GM19372 (cell line): Measurements from ENCODE around the gene BCAS3.

ENCODE experiments used
- ATAC-seq: cut with Tn5 transposase; IDR thresholded peaks from one replicate; pipeline ENCODE4 v1.9.1; 2021; ENCODE audit warnings: mild to moderate bottlenecking, low read depth, moderate library complexity; ENCODE audit not compliant: unreplicated experiment

The BCAS3 gene

DNA sequence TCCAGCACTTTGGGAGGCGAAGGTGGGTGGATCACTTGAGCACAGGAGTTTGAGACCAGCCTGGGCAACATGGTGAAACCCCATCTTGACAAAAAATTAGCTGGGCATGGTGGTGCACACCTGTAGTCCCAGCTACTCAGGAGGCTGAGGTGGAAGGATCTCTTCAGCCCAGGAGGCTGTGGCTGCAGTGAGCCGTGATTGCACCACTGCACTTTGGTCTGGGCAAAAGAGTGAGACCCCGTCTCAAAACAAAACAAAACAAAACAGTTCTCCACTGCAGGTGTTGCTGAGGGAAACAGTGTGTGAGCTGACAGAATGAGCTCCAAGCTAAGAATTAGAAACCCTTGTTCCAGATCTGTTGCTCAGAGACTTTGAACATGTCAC, 686.8 kb downstream of the BCAS3 start:
- no peak for ATAC-seq

DNA sequence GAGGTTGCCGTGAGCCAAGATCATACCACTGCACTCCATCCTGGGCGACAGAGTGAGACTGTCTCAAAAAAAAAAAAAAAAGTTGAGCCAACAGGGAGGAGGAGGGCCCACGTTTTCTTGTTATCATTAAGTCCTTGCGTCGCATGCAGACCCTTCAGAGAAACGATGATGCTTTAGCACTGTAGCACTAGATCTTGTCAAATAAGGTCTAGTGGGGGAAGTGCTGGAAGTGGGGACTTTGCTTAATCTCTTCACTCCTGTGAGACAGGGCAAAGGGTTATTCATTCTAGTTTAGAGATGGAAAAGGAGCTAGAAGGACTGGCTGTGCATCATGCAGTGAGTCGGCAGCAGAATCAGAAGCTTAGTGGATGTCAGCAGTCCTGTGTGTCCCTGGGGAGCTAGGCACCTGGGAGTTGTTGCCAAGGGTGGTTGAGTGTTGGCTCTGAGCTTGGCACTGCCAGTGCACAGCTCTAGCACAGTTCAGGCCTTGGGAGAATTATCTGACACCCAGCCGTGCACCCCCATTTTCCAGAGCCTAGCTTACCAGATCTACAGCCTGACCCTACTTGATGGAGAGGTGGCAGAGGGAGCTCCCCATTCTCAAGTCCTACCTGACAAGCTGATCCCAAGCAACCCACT, 688.5 kb downstream of the BCAS3 start:
- no peak for ATAC-seq

- no peak for ATAC-seq
These were observed 689.2 kb downstream of the BCAS3 start for GRCh38 chr17:61366715-61367413.

- ATAC-seq, result no peak
These were observed 690.6 kb downstream of the BCAS3 start for GRCh38 chr17:61368049-61368831.

DNA sequence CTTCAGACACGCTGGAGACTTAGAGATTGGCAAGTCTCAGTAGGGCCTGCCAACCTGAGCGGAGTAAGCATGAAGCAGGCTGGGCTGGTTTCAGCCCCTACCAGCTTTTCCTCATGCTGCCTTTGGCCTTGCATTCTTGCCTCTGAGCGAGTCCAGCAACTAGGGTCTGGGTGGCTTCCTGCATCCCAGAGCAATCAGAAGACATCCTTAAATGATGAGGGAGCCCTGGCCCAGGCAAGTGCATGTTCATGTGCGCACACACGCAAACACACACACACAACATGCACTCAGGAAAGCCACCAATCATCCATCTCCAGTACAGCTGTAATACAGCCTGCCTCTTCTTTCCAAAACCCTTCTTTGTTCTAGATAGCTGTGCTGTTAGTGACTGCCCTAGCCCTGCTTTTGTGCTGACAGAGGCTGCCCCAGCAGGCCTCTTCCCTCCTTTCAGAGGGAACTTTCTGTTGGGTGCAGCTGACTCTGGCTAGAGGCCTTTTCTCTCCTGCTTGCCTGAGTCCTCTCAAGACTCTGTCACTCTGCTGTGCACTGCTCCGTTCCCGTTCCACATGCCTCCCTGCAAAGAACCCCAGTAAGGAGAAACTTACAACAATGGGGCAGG, 691.3 kb downstream of the BCAS3 start:
- no peak for ATAC-seq

DNA sequence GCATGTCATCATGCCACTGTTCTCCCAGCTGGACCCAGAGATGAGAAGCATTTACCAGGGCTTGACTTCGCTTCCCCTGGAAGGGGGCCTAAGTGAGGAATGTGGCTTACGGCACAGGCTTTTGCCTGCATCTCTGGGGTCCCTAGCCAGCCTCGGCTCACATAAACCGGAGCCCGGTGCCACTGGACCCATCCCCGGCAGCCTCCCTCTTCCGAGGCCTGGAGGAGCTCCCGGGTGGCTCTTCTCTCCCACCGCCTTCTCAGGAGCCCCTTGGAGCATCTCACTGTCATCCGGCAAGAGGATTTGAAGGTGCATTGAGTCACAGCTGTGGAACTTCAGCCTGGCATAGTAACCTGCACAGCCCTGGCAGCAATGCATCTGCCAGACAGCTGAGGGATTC, 692.1 kb downstream of the BCAS3 start:
- ATAC-seq, result no peak

DNA sequence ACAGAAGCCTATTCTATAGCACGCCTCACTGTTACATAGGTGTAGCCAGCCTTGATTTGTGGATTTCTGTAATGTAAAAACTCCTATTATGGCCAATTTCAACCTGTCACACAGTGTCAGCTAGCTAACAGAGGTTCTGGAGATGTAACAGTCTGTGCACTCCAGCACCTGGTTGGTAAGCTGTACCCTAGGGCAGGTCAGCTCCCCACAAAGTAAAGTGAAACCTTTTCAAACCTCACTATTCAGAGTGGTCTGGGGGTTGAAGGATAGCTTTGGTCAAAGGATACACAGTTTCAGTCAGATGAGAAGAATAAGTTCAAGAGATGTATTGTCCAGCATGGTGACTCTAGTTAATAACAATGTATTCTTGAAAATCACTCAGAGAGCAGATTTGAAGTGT, 693.5 kb downstream of the BCAS3 start:
- no peak for ATAC-seq

- ATAC-seq, result no peak
These were observed 694.0 kb downstream of the BCAS3 start for GRCh38 chr17:61371606-61372005.

DNA sequence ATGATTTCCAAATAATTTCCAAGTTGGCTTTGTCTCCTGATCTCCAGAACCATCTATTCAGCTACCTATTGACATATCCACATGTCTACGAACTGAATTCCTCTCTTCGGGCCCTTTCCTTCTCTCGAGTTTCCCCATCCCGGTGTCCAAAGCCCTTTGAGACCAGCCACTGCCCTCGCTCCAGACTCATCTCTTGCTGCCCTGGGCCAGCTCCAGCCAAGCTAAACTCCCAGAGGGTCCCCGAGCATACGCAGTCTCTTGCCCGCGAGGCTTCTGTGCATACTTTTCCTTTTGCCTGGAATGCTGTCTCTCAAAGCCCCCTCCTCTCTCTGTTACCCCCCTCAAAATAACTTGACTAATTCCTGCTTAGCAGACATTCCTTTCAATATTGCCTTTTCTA, 694.8 kb downstream of the BCAS3 start:
- ATAC-seq, result no peak

DNA sequence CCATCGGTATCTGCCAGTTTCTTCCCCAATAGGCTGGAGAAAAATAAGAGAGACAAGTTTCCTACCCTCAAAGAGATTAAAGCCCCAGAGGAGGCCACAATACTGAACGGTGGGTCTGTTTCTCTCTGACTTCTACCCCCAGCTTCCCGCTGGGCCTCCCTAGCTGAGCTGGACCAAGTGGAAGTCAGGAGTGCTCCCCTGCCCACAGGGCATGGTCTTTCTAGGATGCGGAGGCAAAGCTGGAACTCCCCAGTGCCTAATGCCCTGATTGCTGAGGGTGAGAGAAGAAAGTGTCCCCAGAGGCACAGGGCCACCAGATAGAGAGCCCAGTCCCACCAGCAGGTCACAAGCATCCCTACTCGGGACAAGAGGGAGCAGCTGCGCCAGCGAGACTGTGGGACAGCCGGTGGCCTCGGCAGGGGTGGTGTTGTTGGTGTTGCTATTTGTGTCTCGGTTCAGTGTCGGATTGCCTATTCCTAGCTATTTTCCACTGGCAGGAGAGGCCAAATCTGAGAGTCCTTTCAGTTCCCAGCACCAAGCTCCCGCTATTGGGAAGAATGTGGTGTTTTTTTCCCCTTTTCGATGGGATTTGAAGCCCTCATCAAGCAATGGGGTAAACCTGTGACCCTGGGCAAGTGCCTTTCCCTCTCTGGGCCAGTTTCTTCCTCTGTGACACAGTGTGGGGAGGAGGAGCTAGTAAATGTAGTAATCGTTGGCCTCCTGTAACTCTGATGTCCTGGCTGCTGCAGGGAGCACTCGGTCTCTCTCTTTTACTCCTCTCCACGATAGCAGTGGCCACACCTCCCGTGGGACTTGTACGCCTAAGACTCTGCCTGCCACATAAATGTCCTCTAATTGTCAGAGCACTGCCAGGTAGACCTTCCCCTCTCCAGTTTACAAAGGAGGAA, 699.5 kb downstream of the BCAS3 start:
- ATAC-seq, result no peak

DNA sequence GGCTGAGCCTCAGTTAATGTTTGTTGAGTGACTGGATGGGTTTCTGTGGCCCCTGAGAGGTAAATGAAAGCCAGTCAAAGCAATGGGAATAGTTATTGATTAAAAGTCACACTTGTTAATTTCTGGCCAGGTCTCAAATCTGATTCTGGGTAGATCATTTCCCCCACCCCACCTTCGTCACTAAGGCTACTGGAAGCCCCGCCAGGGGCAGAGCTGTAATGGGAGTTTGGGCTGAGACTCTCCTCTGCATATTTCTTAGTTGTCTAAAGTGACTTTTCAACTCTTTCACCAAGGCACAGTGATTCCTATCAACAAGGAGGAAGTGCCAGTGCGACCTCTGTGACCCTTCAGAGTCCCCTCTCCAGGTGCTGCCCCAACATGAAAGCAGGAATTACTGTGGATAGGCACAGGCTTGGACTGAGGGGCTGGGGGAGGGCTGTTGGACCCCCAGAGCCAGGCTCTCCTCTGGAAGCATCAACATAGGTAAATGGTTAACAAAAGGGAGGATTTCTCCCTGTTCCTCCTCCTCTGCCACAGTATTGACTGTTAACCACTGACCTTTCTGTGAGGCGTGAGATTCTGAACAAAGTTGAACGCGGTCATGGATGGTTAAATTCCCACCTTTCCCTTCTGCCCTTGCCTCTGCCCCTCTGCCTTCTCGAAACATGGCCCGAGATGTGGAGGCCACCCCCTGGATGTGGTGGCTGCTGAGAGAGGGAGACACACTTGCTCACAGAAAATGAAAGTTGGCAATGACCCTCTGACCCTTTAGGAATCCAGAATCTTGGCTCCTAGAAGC, 701.2 kb downstream of the BCAS3 start:
- ATAC-seq, result no peak

- no peak for ATAC-seq
These were observed 702.0 kb downstream of the BCAS3 start for GRCh38 chr17:61379457-61380216.

DNA sequence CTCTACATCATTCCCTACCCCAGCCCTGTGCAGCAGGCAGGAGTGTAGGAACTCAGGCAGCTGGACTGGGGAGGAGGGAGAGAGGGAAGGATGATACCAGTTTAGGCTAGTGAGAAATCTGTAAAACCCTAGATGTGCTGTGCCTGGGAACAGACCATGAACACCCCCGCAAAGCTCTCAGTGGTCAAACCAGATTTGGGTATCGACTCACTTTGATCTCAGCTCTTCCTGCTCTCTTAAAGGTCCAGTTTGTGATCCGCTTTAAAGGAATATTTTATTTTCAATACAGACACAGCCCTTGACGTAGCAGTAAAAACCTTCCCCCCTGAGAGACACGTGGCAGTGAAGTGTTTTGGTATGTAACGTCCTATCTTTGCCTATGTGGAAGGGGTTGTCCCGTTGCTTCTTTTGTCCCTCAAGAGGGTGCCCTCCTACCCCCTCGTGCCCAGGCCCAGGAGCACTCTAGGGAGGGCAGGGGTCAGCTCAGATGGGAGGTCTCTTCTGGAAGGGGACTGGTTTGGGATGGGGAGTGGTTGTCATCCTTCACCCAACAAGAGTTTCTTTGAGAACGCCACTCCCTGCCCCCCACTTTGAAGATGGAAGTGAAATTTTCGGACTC, 702.7 kb downstream of the BCAS3 start:
- ATAC-seq, result no peak

GRCh38 chr17:61380836-61381525, 703.3 kb downstream of the BCAS3 start:
- no peak for ATAC-seq

DNA sequence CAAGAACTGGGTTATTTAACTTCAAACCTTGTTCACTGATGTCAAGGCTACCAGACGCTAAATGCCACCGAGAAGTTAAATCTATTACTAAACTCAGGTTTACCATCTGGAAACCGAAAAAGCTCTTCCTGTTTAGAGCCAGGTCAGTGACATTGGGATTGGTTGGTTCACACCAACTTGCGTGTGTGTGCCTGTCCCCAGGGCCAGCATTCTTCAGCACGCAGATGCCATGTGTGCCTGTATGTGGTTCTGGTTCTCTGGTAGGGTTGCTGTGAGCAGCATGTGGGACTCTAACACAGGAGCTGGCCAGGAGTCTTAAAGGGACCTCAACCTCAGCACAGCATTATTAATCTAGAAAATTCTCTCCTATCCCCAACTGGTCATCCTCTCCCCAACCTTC, 703.9 kb downstream of the BCAS3 start:
- ATAC-seq, result no peak

DNA sequence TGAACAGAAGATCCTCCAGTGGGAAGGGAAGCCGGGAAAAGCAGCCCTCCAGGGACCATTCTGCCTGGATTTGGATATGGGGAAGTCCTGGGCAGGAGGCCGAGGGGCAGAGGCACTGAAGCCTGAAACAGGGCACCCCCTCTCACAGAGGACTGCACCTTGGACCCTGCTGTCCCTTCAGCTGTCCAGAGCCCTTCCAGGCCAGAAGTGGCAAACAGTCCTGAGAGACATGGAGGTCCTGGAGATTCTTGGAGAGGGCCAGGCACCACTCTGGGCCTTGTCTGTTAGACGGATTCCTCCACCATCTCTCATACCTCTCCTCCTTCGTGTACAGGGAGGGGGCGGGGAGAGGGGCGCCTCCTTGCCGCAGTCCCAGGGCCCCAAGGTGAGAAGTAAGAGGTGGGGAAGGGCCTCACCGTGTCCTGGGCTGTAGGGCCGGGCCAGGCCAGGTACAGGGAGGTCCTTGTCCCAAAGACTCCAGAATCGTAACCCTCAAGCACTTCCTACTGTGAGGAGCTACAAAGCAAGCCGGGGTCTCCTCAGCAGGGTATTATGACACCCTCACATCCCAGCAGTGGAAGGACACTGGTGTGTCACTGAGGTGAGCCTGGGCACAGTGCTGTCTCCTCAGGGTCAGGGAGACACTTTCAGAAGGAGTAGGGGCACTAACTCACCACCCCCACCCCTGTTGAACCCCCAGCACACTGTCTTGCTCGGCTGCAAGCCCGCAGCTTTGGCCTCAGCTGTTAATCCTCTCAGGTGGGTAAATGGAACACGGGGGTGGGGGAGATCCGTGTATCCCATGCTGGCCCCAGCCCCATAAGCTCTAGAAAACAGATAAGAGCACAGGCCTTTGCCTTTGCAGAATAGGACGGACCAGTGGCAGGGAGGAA, 705.4 kb downstream of the BCAS3 start:
- ATAC-seq, result no peak
